ENCODE results near the gene MED27. TPM values are rescaled to one million over a fixed set of nuclear protein-coding genes. Genes with fewer than 3 reads are reported as not detected.

Gene MED27
- total RNA-seq, 1 donor from 2014 or later, result 25.1 TPM

DNA sequence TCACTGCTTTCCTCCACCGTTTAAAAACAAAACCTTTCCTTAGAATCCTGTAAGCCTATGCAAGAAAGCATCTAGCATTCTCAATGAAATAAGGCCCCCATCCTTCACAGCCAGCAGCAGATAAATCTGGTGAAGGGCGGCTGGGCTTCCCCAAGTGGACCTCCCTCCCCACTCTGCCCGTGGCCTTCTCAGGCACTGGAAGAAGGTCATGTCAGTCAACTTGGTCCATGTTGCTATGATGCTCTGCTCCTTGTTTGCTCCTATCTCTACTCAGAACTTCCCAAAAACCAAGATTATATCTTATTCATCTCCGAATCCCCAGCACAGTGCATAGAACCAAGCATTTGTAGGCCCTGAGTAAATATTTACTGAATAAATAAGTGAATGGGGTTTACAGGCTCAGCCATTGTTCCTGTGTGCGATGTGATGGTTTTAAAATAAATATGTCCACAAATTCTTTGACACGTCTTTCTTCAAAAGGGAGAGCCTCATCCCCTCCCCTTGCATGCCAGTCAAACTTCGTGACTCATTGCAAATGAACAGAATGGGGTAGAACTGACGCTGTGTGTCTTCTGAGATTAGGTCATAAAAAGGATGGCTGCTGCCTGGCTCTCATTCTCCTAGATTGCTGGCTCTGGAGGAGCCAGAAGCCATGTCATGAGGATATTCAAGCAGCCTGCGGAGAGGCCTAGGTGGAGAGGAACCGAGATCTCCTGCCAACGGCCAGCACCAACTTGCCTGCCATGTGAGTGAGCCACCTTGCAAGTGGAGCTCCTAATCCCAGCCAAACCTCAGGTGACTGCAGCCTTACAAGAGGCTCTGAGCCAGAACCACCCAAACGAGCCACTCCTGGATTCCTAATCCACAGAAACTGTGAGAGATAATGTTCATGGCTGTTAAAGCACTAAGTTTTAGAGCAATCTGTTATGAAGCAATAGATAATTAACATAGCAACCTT, 70.5 kb downstream of the MED27 start:
- no peak overlapping the region for H3K27ac Mint-ChIP-seq
- peaks cover 26% of the 10 kb centered on the region for H3K4me1 Mint-ChIP-seq (ENCODE audit: low read depth)
- no peak for DNase-seq (ENCODE audit: low spot score, unreplicated experiment)
- peaks cover 3% of the 10 kb centered on the region for H3K27me3 Mint-ChIP-seq
- no peak overlapping the region for H3K4me3 Mint-ChIP-seq (ENCODE audit: low read depth)
- peaks cover 9% of the 10 kb centered on the region for H3K36me3 Mint-ChIP-seq (ENCODE audit: insufficient read depth)
- TF ChIP-seq, protein P1, sequence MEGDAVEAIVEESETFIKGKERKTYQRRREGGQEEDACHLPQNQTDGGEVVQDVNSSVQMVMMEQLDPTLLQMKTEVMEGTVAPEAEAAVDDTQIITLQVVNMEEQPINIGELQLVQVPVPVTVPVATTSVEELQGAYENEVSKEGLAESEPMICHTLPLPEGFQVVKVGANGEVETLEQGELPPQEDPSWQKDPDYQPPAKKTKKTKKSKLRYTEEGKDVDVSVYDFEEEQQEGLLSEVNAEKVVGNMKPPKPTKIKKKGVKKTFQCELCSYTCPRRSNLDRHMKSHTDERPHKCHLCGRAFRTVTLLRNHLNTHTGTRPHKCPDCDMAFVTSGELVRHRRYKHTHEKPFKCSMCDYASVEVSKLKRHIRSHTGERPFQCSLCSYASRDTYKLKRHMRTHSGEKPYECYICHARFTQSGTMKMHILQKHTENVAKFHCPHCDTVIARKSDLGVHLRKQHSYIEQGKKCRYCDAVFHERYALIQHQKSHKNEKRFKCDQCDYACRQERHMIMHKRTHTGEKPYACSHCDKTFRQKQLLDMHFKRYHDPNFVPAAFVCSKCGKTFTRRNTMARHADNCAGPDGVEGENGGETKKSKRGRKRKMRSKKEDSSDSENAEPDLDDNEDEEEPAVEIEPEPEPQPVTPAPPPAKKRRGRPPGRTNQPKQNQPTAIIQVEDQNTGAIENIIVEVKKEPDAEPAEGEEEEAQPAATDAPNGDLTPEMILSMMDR (IDR thresholded peaks at IDR 0.05; ENCODE audit: unreplicated experiment), result no peak
- H3K9me3 Mint-ChIP-seq (ENCODE audit: low read depth), result no peaks in the 10 kb centered on the region

DNA sequence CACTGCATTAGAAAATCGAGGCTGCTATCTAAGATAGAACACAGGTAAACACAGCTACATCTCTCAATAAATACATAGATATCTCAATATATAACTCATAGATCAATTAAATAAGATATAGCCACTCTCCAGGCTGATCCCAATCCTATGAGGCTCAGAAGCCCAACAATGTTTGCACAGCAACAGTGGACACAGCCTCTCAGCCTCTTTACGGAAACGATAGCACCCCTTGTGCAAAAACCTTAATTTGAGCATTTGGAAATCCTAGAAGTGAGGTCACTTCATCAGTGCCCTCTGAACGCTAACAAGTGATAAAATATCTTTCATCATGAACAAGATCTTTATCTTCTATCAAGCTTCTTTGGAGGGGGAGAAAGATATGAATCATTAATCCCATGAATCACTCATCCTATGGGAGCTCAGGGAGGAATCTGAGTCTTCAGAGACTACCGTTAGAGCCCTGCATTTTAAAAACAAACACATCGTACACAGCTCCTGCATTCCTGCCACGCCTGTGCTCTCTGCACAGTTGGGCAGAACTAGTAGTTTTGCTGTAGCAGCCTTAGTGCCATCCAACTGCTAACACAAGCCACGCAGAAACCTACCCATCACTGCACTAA, 71.4 kb downstream of the MED27 start:
- peaks cover 26% of the 10 kb centered on the region for H3K4me1 Mint-ChIP-seq (ENCODE audit: low read depth)
- H3K36me3 Mint-ChIP-seq (ENCODE audit: insufficient read depth), result peaks cover 9% of the 10 kb centered on the region
- H3K27ac Mint-ChIP-seq, result no peak overlapping the region
- H3K4me3 Mint-ChIP-seq (ENCODE audit: low read depth), result no peak overlapping the region
- DNase-seq (ENCODE audit: low spot score, unreplicated experiment), result no peak
- H3K27me3 Mint-ChIP-seq, result peaks cover 3% of the 10 kb centered on the region
- no peaks in the 10 kb centered on the region for H3K9me3 Mint-ChIP-seq (ENCODE audit: low read depth)
- TF ChIP-seq, protein P1 (IDR thresholded peaks at IDR 0.05; ENCODE audit: unreplicated experiment), result no peak

DNA sequence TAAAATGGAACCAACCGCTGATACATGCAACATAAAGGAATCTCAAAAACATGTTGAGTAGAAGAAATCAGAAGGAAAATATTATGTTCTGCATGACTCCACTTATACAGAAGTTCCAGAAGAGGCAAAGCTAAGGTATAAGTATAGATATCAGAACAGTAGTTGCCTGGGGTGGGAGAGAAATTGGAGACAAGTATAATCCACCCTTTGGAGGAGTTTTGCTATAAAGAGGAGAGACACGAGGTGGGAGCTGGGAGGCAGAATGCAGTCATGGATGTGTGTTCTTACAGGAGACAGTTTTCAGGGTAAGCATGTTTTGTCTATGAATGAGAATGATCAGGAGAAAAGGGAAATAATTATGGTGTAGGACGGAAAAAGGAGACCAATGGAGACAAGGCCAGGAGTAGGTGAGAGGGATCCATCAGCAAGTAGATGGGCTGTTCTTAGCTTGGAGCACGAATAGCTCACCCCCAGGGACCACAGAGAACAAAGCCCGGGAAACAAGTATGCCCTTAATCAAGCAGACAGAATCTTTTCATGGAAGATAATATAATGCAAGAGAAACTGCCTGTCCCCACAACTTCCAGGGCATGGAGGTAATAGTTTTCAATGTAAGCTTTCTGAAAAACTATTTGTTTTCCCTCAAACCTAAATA, 72.2 kb downstream of the MED27 start:
- Mint-ChIP-seq H3K4me1 (ENCODE audit: low read depth) (peaks cover 19% of the 10 kb centered on the region), H3K27me3 (peaks cover 3% of the 10 kb centered on the region), H3K4me3 (ENCODE audit: low read depth) (no peak overlapping the region), H3K27ac (no peak overlapping the region), H3K36me3 (ENCODE audit: insufficient read depth) (peaks cover 3% of the 10 kb centered on the region), H3K9me3 (ENCODE audit: low read depth) (no peaks in the 10 kb centered on the region)
- DNase-seq (ENCODE audit: low spot score, unreplicated experiment), result no peak
- TF ChIP-seq, protein P1 (IDR thresholded peaks at IDR 0.05; ENCODE audit: unreplicated experiment), result no peak

DNA sequence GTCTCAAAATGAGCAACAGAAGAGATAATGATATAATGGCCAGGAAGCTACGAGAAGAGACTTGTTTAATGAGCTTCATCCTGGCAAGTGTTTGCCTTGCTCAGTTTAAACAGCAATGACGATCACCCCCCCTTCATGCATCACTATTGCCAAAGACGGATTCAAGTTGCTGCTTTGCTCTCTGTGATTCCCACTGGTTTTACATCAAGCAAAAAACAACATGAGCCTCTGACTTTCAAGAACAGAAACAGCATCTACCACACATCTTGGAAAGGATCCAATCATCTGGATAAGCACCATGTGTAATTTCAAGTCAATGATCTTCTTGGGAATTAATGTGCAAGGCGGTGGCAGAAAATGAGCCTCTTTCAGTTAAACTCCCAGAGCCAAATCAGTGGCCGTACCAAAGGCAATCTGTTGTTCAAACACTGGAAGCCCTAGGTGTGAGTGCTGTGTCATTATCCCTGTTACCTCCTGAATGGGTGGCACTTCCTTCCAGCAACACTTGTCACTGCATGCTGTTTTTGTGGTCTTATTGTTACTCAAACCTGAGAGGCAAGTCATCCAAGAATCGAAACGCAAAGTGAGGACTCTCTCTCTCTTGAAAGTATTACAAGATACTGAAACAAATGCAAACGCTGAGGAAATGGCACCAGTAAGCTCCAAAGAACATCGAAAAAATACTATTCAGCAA, 72.8 kb downstream of the MED27 start:
- H3K4me3 Mint-ChIP-seq (ENCODE audit: low read depth), result no peak overlapping the region
- no peak for DNase-seq (ENCODE audit: low spot score, unreplicated experiment)
- H3K9me3 Mint-ChIP-seq (ENCODE audit: low read depth), result no peaks in the 10 kb centered on the region
- H3K27me3 Mint-ChIP-seq, result peaks cover 3% of the 10 kb centered on the region
- TF ChIP-seq, protein P1 (IDR thresholded peaks at IDR 0.05; ENCODE audit: unreplicated experiment), result no peak
- peaks cover 4% of the 10 kb centered on the region for H3K36me3 Mint-ChIP-seq (ENCODE audit: insufficient read depth)
- H3K4me1 Mint-ChIP-seq (ENCODE audit: low read depth), result peaks cover 18% of the 10 kb centered on the region
- no peak overlapping the region for H3K27ac Mint-ChIP-seq

DNA sequence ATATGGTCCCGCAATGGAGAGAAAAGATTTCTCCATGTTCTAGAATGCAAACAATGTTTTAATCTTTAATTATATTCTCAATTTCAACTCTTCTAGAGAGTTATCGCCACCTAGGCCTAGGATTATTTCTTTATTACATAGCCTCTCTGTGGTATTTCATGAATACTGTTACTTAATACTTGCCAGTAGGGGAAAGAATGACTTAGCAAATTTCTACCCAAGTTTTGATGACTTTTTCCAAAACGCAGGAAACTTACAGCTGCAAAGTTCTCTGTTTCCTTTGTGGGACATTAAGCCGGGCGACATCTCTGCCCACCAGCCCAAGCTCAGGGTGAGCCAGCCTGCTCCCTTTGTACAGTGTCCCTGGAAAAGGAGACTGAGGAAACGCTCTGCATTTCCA, 73.8 kb downstream of the MED27 start:
- DNase-seq (ENCODE audit: low spot score, unreplicated experiment), result no peak
- peaks cover 2% of the 10 kb centered on the region for H3K9me3 Mint-ChIP-seq (ENCODE audit: low read depth)
- H3K4me3 Mint-ChIP-seq (ENCODE audit: low read depth), result no peak overlapping the region
- TF ChIP-seq, protein P1 (IDR thresholded peaks at IDR 0.05; ENCODE audit: unreplicated experiment), result no peak
- H3K36me3 Mint-ChIP-seq (ENCODE audit: insufficient read depth), result peaks cover 12% of the 10 kb centered on the region
- H3K27ac Mint-ChIP-seq, result no peak overlapping the region
- H3K4me1 Mint-ChIP-seq (ENCODE audit: low read depth), result peaks cover 18% of the 10 kb centered on the region
- peaks cover 3% of the 10 kb centered on the region for H3K27me3 Mint-ChIP-seq

Data from progenitor cell of endocrine pancreas (in vitro differentiated cells).